Caco-2 (cell line): ENCODE results near the gene MAP4K3. TPM values are rescaled to one million over a fixed set of nuclear protein-coding genes. Genes with fewer than 3 reads are reported as not detected.

Experiments used
- BruUV-seq: library from RNA; stranded (reverse); fragments of 400-500 nt; replicated peaks from 2 replicates; lab custom pipeline; 2021; lab: Mats Ljungman, UMichigan
- CTCF ChIA-PET: fragments of 300-600 bp; sonication (Branson Sonifier 250); formaldehyde crosslinking; loops from one replicate; lab custom pipeline; 2022; ENCODE audit warnings: antibody characterized with exemption; lab: Charles Lee
- POLR2A ChIA-PET: fragments of 300-600 bp; sonication (Branson Sonifier 250); formaldehyde crosslinking; loops from one replicate; lab custom pipeline; 2022; ENCODE audit warnings: antibody characterized with exemption; lab: Charles Lee
- DNase-seq, 2 experiments: peaks; one replicate each; pipeline versions ENCODE4 v3.0.0 to v3.0.0-alpha.2; 2020 to 2022
- H3K27me3 ChIP-seq: replicated peaks from 2 replicates; pipeline ENCODE4 v1.6.0; 2011; ENCODE audit warnings: low read length; ENCODE audit not compliant: control insufficient read depth, insufficient read depth
- H3K36me3 ChIP-seq: 2 replicates; pipeline ENCODE4 v1.5.1; 2011; ENCODE audit warnings: low read length; ENCODE audit not compliant: control insufficient read depth, insufficient read depth
- H3K4me1 ChIP-seq: fragments of 250-450 bp; sonication (Bioruptor Pico); 2 replicates; pipeline ENCODE4 v1.5.1; 2020; ENCODE audit warnings: mild to moderate bottlenecking
- H3K4me3 ChIP-seq: 2 replicates; pipeline ENCODE4 v1.5.1; 2011; ENCODE audit warnings: low read depth, mild to moderate bottlenecking, control low read depth, low read length
- H3K9me3 ChIP-seq: fragments of 250-450 bp; sonication (Bioruptor Pico); 2 replicates; pipeline ENCODE4 v1.5.1; 2020; ENCODE audit warnings: mild to moderate bottlenecking, moderate library complexity
- H3K27ac Mint-ChIP-seq: one replicate; pipeline ENCODE4 v1.8.0; 2022; ENCODE audit warnings: mixed read lengths; ENCODE audit not compliant: unreplicated experiment
- H3K27me3 Mint-ChIP-seq: one replicate; pipeline ENCODE4 v1.8.0; 2022; ENCODE audit warnings: mixed read lengths; ENCODE audit not compliant: insufficient read depth, unreplicated experiment
- H3K36me3 Mint-ChIP-seq: one replicate; pipeline ENCODE4 v1.8.0; 2022; ENCODE audit warnings: mild to moderate bottlenecking, mixed read lengths; ENCODE audit not compliant: insufficient read depth, unreplicated experiment
- H3K4me1 Mint-ChIP-seq: one replicate; pipeline ENCODE4 v1.8.0; 2022; ENCODE audit warnings: low read depth, mixed read lengths; ENCODE audit not compliant: unreplicated experiment
- H3K4me3 Mint-ChIP-seq: one replicate; pipeline ENCODE4 v1.8.0; 2022; ENCODE audit warnings: mild to moderate bottlenecking, moderate library complexity, mixed read lengths; ENCODE audit not compliant: unreplicated experiment
- H3K9me3 Mint-ChIP-seq: one replicate; pipeline ENCODE4 v1.8.0; 2022; ENCODE audit warnings: mixed read lengths; ENCODE audit not compliant: unreplicated experiment
- CTCF ChIP-seq, 2 experiments: fragments of 200-600 bp in 1 of 2; IDR thresholded peaks; 1 replicate in 1 of 2; 2 replicates in 1 of 2; pipeline versions ENCODE4 v1.5.1 to v1.8.0; 2011 to 2022; ENCODE audit warnings: antibody characterized with exemption in 1 of 2, control low read depth in 1 of 2, inconsistent platforms in 1 of 2, low read depth in 1 of 2, low read length in 1 of 2, mild to moderate bottlenecking in 1 of 2, moderate library complexity in 1 of 2; ENCODE audit not compliant: insufficient read depth in 1 of 2, severe bottlenecking in 1 of 2, unreplicated experiment in 1 of 2
- intact Hi-C: fragments of 100-400 bp; cut with micrococcal nuclease; formaldehyde crosslinking; loops from one replicate; pipeline ENCODE4 v1.10.0; 2022; ENCODE audit not compliant: unreplicated experiment
- total RNA-seq: library from RNA; stranded (reverse); gene quantifications from 2 replicates; pipeline ENCODE4 v1.2.3, GENCODE V29; 2022

The MAP4K3 gene
- total RNA-seq, 1 experiment from 2014 or later, result 46.1 TPM

- Histone ChIP-seq H3K4me1 (peaks cover 34% of the 10 kb centered on the region), H3K36me3 (no peaks in the 10 kb centered on the region), H3K4me3 (no peak overlapping the region), H3K9me3 (no peaks in the 10 kb centered on the region), H3K27me3 (no peaks in the 10 kb centered on the region)
- intact Hi-C loops, result loop anchor here (2.0 kb wide), 1 partner anchor 33 kb away; the partner anchor contains the start of gene MAP4K3
- Mint-ChIP-seq H3K36me3 (no peaks in the 10 kb centered on the region), H3K4me3 (peak overlapping the region; percentile 30), H3K9me3 (no peaks in the 10 kb centered on the region), H3K27me3 (no peaks in the 10 kb centered on the region), H3K27ac (peak overlapping the region; percentile 85), H3K4me1 (peaks cover 41% of the 10 kb centered on the region)
- TF ChIP-seq CTCF (IDR thresholded peaks at IDR 0.05; ENCODE audit: insufficient read depth in 1 of 2, low read depth in 1 of 2, low read length in 1 of 2, severe bottlenecking in 1 of 2, unreplicated experiment in 1 of 2), result no peak
- peak; percentile 60 for DNase-seq
- ChIA-PET POLR2A (no interaction called here), CTCF (interaction anchor here (0.8 kb wide), 1 partner anchor 522 kb away, joined by 3 read pairs; no protein-coding TSS in a partner anchor)
- no TSS peak for BruUV-seq
These were observed 32.7 kb upstream of the MAP4K3 start for GRCh38 chr2:39469807-39470206.

GRCh38 chr2:39468579-39469451 is 31.7 kb upstream of the MAP4K3 start:
- Histone ChIP-seq H3K36me3 (no peaks in the 10 kb centered on the region), H3K9me3 (no peaks in the 10 kb centered on the region), H3K4me1 (peaks cover 34% of the 10 kb centered on the region), H3K27me3 (no peaks in the 10 kb centered on the region), H3K4me3 (no peak overlapping the region)
- TF ChIP-seq CTCF (IDR thresholded peaks at IDR 0.05; ENCODE audit: insufficient read depth in 1 of 2, low read depth in 1 of 2, low read length in 1 of 2, severe bottlenecking in 1 of 2, unreplicated experiment in 1 of 2), result no peak
- H3K27ac Mint-ChIP-seq, result peak overlapping the region; percentile 85
- intact Hi-C loops, result loop anchor here (2.0 kb wide), 1 partner anchor 32 kb away; the partner anchor contains the start of gene MAP4K3
- no peaks in the 10 kb centered on the region for H3K27me3 Mint-ChIP-seq
- no peaks in the 10 kb centered on the region for H3K9me3 Mint-ChIP-seq
- ChIA-PET CTCF (interaction anchor here (0.6 to 0.8 kb wide), 2 partner anchors 20 to 521 kb away, joined by 3 to 4 read pairs; no protein-coding TSS in a partner anchor), POLR2A (no interaction called here)
- DNase-seq, result no peak
- H3K4me3 Mint-ChIP-seq, result no peak overlapping the region
- H3K36me3 Mint-ChIP-seq, result no peaks in the 10 kb centered on the region
- no TSS peak for BruUV-seq
- H3K4me1 Mint-ChIP-seq, result peaks cover 41% of the 10 kb centered on the region

GRCh38 chr2:39466311-39466710 is 29.2 kb upstream of the MAP4K3 start:
- Histone ChIP-seq H3K36me3 (no peaks in the 10 kb centered on the region), H3K9me3 (no peaks in the 10 kb centered on the region), H3K4me1 (peaks cover 34% of the 10 kb centered on the region), H3K27me3 (no peaks in the 10 kb centered on the region), H3K4me3 (no peak overlapping the region)
- BruUV-seq, result no TSS peak
- Mint-ChIP-seq H3K27me3 (no peaks in the 10 kb centered on the region), H3K36me3 (no peaks in the 10 kb centered on the region), H3K27ac (no peak overlapping the region), H3K9me3 (no peaks in the 10 kb centered on the region), H3K4me1 (peaks cover 41% of the 10 kb centered on the region), H3K4me3 (no peak overlapping the region)
- DNase-seq, result no peak
- ChIA-PET POLR2A (no interaction called here), CTCF (no interaction called here)
- intact Hi-C loops, result no loop called here
- no peak for TF ChIP-seq CTCF (IDR thresholded peaks at IDR 0.05; ENCODE audit: insufficient read depth in 1 of 2, low read depth in 1 of 2, low read length in 1 of 2, severe bottlenecking in 1 of 2, unreplicated experiment in 1 of 2)
